DND-41 (cell line): ENCODE measurements around the gene HOXA13.

ENCODE experiments used
- ATAC-seq: fragments of 200-7000 bp; cut with Tn5 transposase; 3 replicates; pipeline ENCODE4 v1.9.1; 2021; ENCODE audit warnings: low read depth; ENCODE audit not compliant: insufficient read depth
- DNase-seq: peaks from one replicate; pipeline ENCODE4 v3.0.0-alpha.2; 2020
- H2AFZ ChIP-seq: 2 replicates; pipeline ENCODE4 v1.6.0; 2012; ENCODE audit warnings: low read depth, low read length
- H3K27ac ChIP-seq: 2 replicates; pipeline ENCODE4 v1.5.1; 2012; ENCODE audit warnings: low read length, inconsistent platforms
- H3K27me3 ChIP-seq: fragments of 200-600 bp; sonication (generic); 2 replicates; pipeline ENCODE4 v1.6.0; 2012; ENCODE audit warnings: low read length, mild to moderate bottlenecking, inconsistent platforms; ENCODE audit not compliant: insufficient read depth, poor library complexity
- H3K36me3 ChIP-seq: 2 replicates; pipeline ENCODE4 v1.5.1; 2012; ENCODE audit warnings: low read length, inconsistent platforms; ENCODE audit not compliant: insufficient read depth
- H3K4me1 ChIP-seq: 2 replicates; pipeline ENCODE4 v1.5.1; 2012; ENCODE audit warnings: mild to moderate bottlenecking, low read length; ENCODE audit not compliant: insufficient read depth
- H3K4me2 ChIP-seq: 2 replicates; pipeline ENCODE4 v1.6.0; 2012; ENCODE audit warnings: mild to moderate bottlenecking, moderate library complexity, low read length, inconsistent platforms; ENCODE audit not compliant: insufficient read depth
- H3K4me3 ChIP-seq, 2 experiments: fragments of 200-600 bp in 1 of 2; shearing (Covaris generic) in 1 of 2; 2 replicates each; pipeline ENCODE4 v1.5.1; 2012 to 2016; ENCODE audit warnings: inconsistent platforms in 2 of 2, low read length in 2 of 2, mild to moderate bottlenecking in 2 of 2, low read depth in 1 of 2, moderate library complexity in 1 of 2
- H3K79me2 ChIP-seq: 2 replicates; pipeline ENCODE4 v1.6.0; 2012; ENCODE audit warnings: low read length, inconsistent platforms; ENCODE audit not compliant: insufficient read depth
- H3K9ac ChIP-seq: 2 replicates; pipeline ENCODE4 v1.6.0; 2012; ENCODE audit warnings: low read depth, mild to moderate bottlenecking, inconsistent platforms, low read length, moderate library complexity
- H3K9me3 ChIP-seq: 2 replicates; pipeline ENCODE4 v1.5.1; 2012; ENCODE audit warnings: low read length, moderate library complexity, mild to moderate bottlenecking, inconsistent platforms; ENCODE audit not compliant: insufficient read depth, severe bottlenecking
- H4K20me1 ChIP-seq: 2 replicates; pipeline ENCODE4 v1.6.0; 2012; ENCODE audit warnings: low read length; ENCODE audit not compliant: insufficient read depth
- CTCF ChIP-seq: IDR thresholded peaks from 2 replicates; pipeline ENCODE4 v1.5.1; 2012; ENCODE audit warnings: borderline replicate concordance, low read length, moderate library complexity, mild to moderate bottlenecking; ENCODE audit not compliant: poor library complexity, severe bottlenecking; ENCODE audit errors: extremely low read depth
- EZH2 ChIP-seq: IDR thresholded peaks from 3 replicates; pipeline ENCODE4 v1.6.1; 2012; ENCODE audit warnings: borderline replicate concordance, low read depth, mild to moderate bottlenecking, moderate library complexity, low read length, inconsistent platforms; ENCODE audit not compliant: severe bottlenecking

The HOXA13 gene

GRCh38 chr7:27185013-27185853, 14.7 kb downstream of the HOXA13 start, which contains the start of gene HOXA11:
HOXA11 (minus strand) TSS chr7:27185232; CDS start chr7:27185144, 88 bp downstream.
- H3K9me3 ChIP-seq = no peaks in the 10 kb centered on the region
- H2AFZ ChIP-seq = no peak within 1 kb of the TSS
- no peak for TF ChIP-seq EZH2
- no peak for TF ChIP-seq CTCF
- H3K27ac ChIP-seq = no peak within 1 kb of the TSS
- no peaks in the 10 kb centered on the region for H3K36me3 ChIP-seq
- H4K20me1 ChIP-seq = no peaks in the 10 kb centered on the region
- DNase-seq = no peak
- no peak within 1 kb of the TSS for H3K9ac ChIP-seq
- no peak within 1 kb of the TSS for H3K4me2 ChIP-seq
- no peak within 1 kb of the TSS for H3K4me3 ChIP-seq
- H3K27me3 ChIP-seq = peaks cover 14% of the 10 kb centered on the region
- H3K79me2 ChIP-seq = no peaks in the 10 kb centered on the region
- H3K4me1 ChIP-seq = peaks cover 18% of the 10 kb centered on the region
- no peak for ATAC-seq

- no peaks in the 10 kb centered on the region for H4K20me1 ChIP-seq
- no peaks in the 10 kb centered on the region for H3K36me3 ChIP-seq
- TF ChIP-seq EZH2 (no peak), CTCF (no peak)
- ATAC-seq (no peak), DNase-seq (no peak)
- peaks cover 14% of the 10 kb centered on the region for H3K27me3 ChIP-seq
- H3K4me3 ChIP-seq = no peak overlapping the region
- H3K4me1 ChIP-seq = peaks cover 18% of the 10 kb centered on the region
- no peak overlapping the region for H2AFZ ChIP-seq
- H3K9me3 ChIP-seq = no peaks in the 10 kb centered on the region
- no peaks in the 10 kb centered on the region for H3K79me2 ChIP-seq
- H3K27ac ChIP-seq = no peak overlapping the region
- H3K4me2 ChIP-seq = no peak overlapping the region
- no peak overlapping the region for H3K9ac ChIP-seq
These were observed 15.4 kb downstream of the HOXA13 start for GRCh38 chr7:27184337-27185012.

GRCh38 chr7:27183682-27184336, 16.1 kb downstream of the HOXA13 start:
- Histone ChIP-seq H3K9ac (no peak overlapping the region), H3K4me2 (no peak overlapping the region), H3K27ac (no peak overlapping the region), H3K79me2 (no peaks in the 10 kb centered on the region), H3K9me3 (no peaks in the 10 kb centered on the region), H3K27me3 (peaks cover 14% of the 10 kb centered on the region), H3K4me3 (no peak overlapping the region), H4K20me1 (no peaks in the 10 kb centered on the region), H2AFZ (no peak overlapping the region), H3K36me3 (no peaks in the 10 kb centered on the region), H3K4me1 (peaks cover 15% of the 10 kb centered on the region)
- ATAC-seq (no peak), DNase-seq (no peak)
- no peak for TF ChIP-seq EZH2
- no peak for TF ChIP-seq CTCF
